Measurements from ENCODE around the gene SPATA12.
"Not testable (repeated sequence)": the region's sequence is repeated elsewhere in the genome, so short reads cannot be mapped to it uniquely, and the experiment has no call there.

SPATA12 gene

DNA sequence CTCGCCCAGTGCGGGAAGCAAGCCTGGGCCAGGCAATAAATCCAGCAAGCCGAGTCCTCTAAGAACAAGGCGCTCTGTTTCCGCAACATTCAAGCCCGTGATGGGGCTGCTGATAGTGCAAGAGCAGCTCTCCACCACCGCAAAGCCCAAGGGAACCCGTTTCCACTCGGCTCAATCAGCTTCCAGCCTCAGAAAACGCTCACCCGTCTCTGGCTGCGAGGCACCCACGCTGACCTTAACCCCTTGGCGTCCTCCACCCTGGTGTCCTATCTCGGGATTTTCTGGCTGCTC is 17.8 kb downstream of the SPATA12 start:
- in situ Hi-C loops (cut with HindIII; ENCODE audit: low pct_unique_long_range_greater_than_20kb, low sequenced_read_pairs): no loop called here

DNA sequence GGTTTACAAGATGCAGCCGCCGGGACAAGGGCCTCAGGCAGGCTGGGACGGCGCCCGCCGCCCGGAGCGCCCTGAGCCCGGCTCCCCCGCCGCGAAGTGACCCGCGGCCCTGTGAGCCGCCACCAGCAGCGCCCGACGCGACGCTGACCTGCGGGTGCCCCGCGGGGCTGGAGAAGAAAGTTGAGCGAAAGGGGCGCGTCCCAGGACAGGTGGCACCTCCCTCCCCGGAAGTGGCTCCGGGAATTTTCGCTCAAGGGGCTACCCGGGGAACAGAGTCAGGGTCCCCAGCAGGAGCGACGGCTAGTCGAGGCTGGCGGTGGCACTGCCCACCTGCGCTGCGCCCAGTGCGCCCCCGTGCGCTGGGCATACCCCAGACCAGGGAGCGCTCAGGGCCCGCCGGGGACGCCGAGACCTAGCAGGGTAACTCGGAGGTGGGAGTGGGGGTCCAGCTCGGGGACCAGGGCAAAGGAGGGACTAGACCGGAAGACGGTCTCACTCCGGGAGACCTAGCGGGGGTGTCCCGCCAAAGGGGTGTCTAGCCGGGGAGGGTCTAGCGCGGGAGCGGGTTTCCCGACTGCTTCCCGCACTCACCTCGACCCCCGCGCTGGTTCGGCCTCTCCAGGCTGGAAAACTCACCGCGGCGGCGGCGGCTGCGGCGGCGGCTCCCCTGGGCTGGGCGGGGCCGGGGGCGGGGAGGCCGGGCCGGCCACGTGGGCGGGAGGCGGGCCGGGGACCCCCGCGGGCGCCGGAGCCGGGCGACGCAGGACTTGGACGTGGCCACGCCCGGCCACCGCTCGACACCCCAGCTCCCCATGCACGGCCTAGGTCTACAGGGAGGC is 18.4 kb downstream of the SPATA12 start:
- DNase-seq (ENCODE audit: low read depth in 1 of 2, low spot score in 1 of 2): peak; percentile 55 to 61
- TF ChIP-seq JUND (IDR thresholded peaks at IDR 0.05; ENCODE audit: low read depth): no peak
- in situ Hi-C loops (cut with HindIII; ENCODE audit: low pct_unique_long_range_greater_than_20kb, low sequenced_read_pairs): no loop called here

More for the DNA sequence above, 17.8 kb downstream of the SPATA12 start:
- no peak for TF ChIP-seq JUND (IDR thresholded peaks at IDR 0.05; ENCODE audit: low read depth)
- peak; percentile 36 to 45 for DNase-seq (ENCODE audit: low read depth in 1 of 2, low spot score in 1 of 2)

DNA sequence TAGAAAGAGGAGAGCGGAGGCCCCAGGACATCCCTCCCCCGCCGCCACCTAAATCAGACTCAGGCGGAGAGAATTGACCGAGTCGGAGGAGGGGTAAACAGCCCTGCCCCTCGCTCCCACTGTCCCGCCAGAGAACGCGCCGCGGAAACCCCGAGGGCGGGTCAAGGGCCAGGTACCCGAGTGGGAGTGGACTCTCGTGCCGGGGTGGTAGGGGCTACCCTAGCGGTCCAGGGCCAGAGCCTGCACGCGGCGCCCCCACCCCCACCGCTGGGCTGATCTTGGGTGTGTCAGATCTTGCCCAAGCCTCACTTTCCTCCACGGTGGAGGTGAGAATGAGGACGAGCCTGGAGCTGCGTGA is 19.0 kb downstream of the SPATA12 start:
- no peak for TF ChIP-seq JUND (IDR thresholded peaks at IDR 0.05; ENCODE audit: low read depth)
- in situ Hi-C loops (cut with HindIII; ENCODE audit: low pct_unique_long_range_greater_than_20kb, low sequenced_read_pairs): no loop called here
- no peak for DNase-seq (ENCODE audit: low read depth in 1 of 2, low spot score in 1 of 2)

DNA sequence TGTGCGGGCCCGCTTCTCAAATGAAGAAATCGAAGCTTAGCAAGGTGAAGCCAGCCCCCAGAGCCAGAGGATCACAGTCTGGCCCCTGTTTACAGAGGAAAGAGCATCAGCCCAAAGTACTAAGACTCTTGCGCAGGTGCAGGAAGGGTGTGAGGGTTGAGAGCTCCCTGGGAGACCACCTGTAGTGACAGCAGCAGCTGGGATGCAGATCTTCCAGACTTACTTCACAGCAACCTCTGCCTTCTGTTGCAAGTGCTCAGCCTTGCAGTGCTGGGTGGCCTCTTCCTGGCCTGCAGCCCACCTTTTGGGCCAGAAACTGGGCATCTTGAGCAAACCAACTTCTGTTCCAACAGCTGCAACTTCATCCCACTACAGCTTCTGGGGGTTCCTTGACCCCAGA is 19.7 kb downstream of the SPATA12 start:
- in situ Hi-C loops (cut with HindIII; ENCODE audit: low pct_unique_long_range_greater_than_20kb, low sequenced_read_pairs): no loop called here
- DNase-seq (ENCODE audit: low read depth in 1 of 2, low spot score in 1 of 2): no peak
- no peak for TF ChIP-seq JUND (IDR thresholded peaks at IDR 0.05; ENCODE audit: low read depth)

DNA sequence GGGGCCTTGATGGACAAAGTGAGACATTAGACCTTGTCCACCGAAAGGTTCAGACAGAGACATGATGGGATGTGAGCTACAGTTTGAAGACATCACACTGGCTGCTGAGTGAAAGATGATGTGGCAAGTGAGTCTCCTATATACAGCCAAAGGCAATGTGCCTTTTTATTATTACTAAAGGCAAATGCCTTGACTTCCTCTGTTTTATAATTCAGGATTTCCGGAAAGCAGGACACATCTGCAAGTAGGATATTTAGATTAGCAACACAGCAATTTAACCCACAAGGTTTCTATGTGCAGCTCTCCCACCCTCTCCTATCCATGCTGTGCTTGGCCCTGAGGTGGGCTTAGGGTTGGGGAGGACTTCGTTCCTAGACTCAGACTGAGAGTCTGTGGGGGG is 20.7 kb downstream of the SPATA12 start:
- DNase-seq (ENCODE audit: low read depth in 1 of 2, low spot score in 1 of 2): no peak
- no peak for TF ChIP-seq JUND (IDR thresholded peaks at IDR 0.05; ENCODE audit: low read depth)
- in situ Hi-C loops (cut with HindIII; ENCODE audit: low pct_unique_long_range_greater_than_20kb, low sequenced_read_pairs): no loop called here

DNA sequence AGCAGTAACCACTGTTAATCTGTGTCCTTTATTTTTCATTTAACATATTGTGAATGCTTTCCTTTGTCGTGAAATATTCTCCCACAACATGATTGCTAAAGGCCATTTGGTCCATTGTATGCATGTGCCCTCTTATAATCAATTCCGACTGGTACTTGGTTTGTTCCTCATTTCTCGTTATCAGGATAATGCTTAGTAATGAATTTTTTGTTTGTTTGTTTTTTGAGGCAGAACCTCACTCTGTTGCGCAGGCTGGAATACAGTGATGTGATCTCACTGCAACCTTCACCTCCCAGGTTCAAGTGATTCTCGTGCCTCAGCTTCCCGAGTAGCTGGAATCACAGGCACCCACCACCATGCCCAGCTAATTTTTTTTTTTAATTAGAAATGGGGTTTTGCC is 22.0 kb downstream of the SPATA12 start:
- DNase-seq (ENCODE audit: low read depth in 1 of 2, low spot score in 1 of 2): no peak
- in situ Hi-C loops (cut with HindIII; ENCODE audit: low pct_unique_long_range_greater_than_20kb, low sequenced_read_pairs): no loop called here
- TF ChIP-seq JUND (IDR thresholded peaks at IDR 0.05; ENCODE audit: low read depth): no peak

DNA sequence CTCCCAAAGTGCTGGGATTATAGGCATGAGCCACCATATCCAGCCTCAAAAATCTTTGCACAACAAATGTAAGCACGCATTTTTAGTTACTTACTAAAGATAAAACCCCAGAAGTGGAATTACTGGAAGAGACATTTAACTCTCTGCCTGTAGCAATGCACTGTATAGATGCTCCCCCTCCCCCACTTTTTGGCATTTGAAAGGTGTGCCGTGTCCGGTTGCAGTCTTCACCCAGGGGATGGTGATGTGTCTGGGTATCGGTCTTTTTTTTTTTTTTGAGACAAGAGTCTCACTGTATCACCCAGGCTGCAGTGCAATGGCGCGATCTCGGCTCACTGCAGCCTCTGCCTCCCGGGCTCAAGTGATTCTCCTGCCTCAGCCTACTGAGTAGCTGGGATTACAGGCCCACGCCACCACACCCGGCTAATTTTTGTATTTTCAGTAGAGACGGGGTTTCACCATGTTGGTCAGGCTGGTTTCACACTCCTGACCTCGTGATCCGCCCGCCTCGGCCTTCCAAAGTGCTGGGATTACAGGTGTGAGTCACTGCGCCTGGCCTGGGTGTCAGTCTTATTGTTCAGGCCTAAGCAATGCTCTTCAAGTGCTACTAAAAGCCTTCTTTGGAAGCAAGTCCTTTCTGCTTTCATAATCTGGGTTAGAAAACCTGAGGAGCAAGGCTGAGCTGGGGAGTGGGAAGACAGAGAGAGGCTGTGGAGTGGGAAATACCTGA is 23.0 kb downstream of the SPATA12 start:
- DNase-seq (ENCODE audit: low read depth in 1 of 2, low spot score in 1 of 2); in situ Hi-C loops (cut with HindIII; ENCODE audit: low pct_unique_long_range_greater_than_20kb, low sequenced_read_pairs): not testable (repeated sequence)

DNA sequence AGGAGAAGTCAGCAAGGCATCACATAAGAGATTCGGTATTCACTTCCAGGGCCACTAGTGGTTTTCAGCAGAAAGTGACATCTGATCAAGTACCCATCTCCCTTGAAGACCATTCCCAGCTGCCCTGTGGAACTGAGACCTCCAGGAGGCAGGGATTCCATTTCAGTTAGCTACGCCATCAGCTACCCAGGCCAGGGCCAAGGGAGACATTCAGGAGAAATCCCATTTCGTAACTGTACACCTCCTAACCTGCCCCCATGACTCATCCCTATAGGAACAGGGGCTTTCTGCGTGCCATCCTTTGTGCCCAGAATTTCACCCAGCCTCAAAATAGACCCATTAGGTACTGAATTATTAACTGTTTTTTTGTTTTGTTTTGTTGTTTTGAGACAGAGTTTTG is 24.7 kb downstream of the SPATA12 start:
- TF ChIP-seq JUND (IDR thresholded peaks at IDR 0.05; ENCODE audit: low read depth): no peak
- in situ Hi-C loops (cut with HindIII; ENCODE audit: low pct_unique_long_range_greater_than_20kb, low sequenced_read_pairs): no loop called here
- DNase-seq (ENCODE audit: low read depth in 1 of 2, low spot score in 1 of 2): no peak

DNA sequence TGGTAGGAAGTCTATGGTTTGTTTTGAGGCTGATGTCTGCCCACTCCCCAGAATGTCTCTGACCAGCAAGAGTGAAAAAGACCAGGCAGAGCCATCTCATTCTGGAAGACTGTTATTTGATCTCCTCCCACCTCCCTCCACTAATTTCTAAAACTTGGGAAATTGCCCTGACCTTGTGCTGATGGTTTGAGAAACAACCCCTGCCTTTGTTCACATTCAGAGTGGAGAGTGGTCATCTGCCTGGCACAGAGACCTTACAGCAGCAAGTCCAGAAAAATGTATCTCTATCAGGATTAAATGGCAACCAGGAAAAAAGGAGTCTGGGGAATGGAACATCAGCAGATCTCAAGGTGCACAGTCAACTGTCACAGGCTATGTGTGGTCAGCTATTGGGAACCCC is 25.7 kb downstream of the SPATA12 start:
- no peak for TF ChIP-seq JUND (IDR thresholded peaks at IDR 0.05; ENCODE audit: low read depth)
- DNase-seq (ENCODE audit: low read depth in 1 of 2, low spot score in 1 of 2): no peak
- in situ Hi-C loops (cut with HindIII; ENCODE audit: low pct_unique_long_range_greater_than_20kb, low sequenced_read_pairs): no loop called here

DNA sequence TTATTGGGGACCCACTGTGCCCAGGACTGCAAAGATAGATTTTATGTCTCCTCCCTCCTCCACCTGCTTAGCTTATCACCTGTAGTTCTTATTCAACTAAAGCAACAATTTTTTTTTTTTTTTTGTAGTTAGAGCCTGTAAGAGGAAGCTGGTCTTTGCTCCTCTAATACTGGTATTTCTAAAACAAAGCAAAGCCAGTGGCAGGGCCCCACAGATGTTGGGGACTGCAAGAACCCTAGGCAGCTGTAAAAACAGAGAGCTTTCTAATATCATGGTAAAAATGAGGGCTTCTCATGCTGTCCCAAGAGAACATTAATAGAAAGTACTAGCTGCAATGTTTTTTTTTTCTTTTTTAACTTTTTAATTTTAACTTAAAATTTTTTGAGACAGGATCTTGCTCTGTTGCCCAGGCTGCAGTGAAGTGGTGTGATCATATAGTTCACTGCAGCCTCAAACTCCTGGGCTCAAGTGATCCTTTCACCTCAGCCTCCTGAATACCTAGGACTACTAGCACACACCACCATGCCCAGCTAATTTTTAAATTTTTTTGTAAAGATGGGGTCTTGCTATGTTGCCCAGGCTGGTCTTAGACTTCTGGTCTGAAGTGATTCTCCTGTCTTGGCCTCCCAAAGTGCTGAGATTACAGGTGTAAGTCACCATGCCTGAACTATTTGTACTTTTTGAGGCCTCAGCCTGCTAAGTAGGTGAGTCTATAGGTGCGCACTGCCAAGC is 27.1 kb downstream of the SPATA12 start:
- TF ChIP-seq JUND (IDR thresholded peaks at IDR 0.05; ENCODE audit: low read depth): no peak
- in situ Hi-C loops (cut with HindIII; ENCODE audit: low pct_unique_long_range_greater_than_20kb, low sequenced_read_pairs): no loop called here
- no peak for DNase-seq (ENCODE audit: low read depth in 1 of 2, low spot score in 1 of 2)

DNA sequence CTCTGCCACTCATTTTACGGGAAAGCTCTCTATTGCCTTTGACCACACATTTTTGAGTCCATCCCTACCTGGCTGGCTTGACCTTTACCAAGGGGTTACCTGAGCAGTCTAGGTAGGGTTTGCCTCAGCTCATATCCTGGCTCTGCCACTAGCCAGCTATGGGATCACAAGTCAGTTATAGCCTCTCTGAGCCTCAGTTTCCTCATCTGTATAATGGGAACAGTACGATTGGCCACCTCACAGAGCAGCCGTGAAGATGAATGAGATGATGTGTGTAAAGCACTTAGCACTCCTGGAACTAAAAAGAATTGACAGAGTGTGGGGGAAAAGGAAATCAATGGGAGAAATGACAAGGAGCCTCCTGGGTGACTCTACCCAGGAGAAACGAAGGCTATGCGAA is 28.0 kb downstream of the SPATA12 start:
- no peak for TF ChIP-seq JUND (IDR thresholded peaks at IDR 0.05; ENCODE audit: low read depth)
- in situ Hi-C loops (cut with HindIII; ENCODE audit: low pct_unique_long_range_greater_than_20kb, low sequenced_read_pairs): no loop called here

DNA sequence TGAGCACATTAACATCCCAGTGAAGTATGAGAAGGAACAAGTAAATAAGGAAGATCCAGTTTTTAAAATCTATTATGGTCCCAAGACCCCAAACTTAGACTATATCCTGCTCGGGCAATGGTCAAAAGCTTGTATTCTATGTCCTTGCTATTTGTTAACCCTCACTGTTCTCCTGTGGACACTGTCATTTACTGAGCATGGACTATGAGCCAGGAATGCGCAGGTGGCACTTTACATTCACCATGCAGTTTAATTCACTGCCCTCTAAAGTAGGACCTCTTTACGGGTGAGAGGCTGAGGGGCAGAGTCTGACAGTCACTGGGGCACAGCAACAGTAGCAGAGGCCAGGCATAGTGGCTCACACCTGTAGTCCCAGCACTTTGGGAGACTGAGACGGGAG is 28.6 kb downstream of the SPATA12 start:
- in situ Hi-C loops (cut with HindIII; ENCODE audit: low pct_unique_long_range_greater_than_20kb, low sequenced_read_pairs): no loop called here
- no peak for TF ChIP-seq JUND (IDR thresholded peaks at IDR 0.05; ENCODE audit: low read depth)
- DNase-seq (ENCODE audit: low read depth in 1 of 2, low spot score in 1 of 2): no peak

More for the DNA sequence above, 28.0 kb downstream of the SPATA12 start:
- no peak for DNase-seq (ENCODE audit: low read depth in 1 of 2, low spot score in 1 of 2)

Measured in T47D (cell line).